SJSA1 (cell line): Measurements from ENCODE around the gene KRTAP24-1. TPM values are rescaled to one million over a fixed set of nuclear protein-coding genes. Genes with fewer than 3 reads are reported as not detected.

Source experiments
- DNase-seq, 2 experiments: peaks; one replicate each; pipeline ENCODE4 v3.0.0-alpha.2; 2015 to 2020; ENCODE audit warnings: low spot score in 2 of 2, low read depth in 1 of 2
- H3K27ac ChIP-seq: fragments of 250-450 bp; sonication (Bioruptor Pico); 2 replicates; pipeline ENCODE4 v1.5.1; 2020; ENCODE audit warnings: mild to moderate bottlenecking, moderate library complexity
- H3K27me3 ChIP-seq: fragments of 250-450 bp; sonication (Bioruptor Pico); replicated peaks from 2 replicates; pipeline ENCODE4 v1.5.1; 2020; ENCODE audit warnings: mild to moderate bottlenecking, moderate library complexity
- H3K36me3 ChIP-seq: fragments of 250-450 bp; sonication (Bioruptor Pico); 2 replicates; pipeline ENCODE4 v1.5.1; 2020; ENCODE audit warnings: mild to moderate bottlenecking
- H3K4me1 ChIP-seq: fragments of 250-450 bp; sonication (Bioruptor Pico); replicated peaks from 2 replicates; pipeline ENCODE4 v1.6.1; 2021; ENCODE audit warnings: mild to moderate bottlenecking
- H3K4me3 ChIP-seq: fragments of 250-450 bp; sonication (Bioruptor Pico); 2 replicates; pipeline ENCODE4 v1.5.1; 2020; ENCODE audit warnings: mild to moderate bottlenecking
- H3K9me3 ChIP-seq: fragments of 250-450 bp; sonication (Bioruptor Pico); replicated peaks from 2 replicates; pipeline ENCODE4 v1.5.1; 2020; ENCODE audit warnings: mild to moderate bottlenecking
- total RNA-seq: library from RNA; depleted of rRNA; stranded (reverse); fragments of >200 nt; shearing (Covaris generic); gene quantifications from 2 replicates; pipeline ENCODE4 v1.2.3, GENCODE V29; 2014

KRTAP24-1 gene
- total RNA-seq, 1 experiment from 2014 or later = not detected

GRCh38 chr21:30255679-30256078 lies 27.1 kb downstream of the KRTAP24-1 start:
- no peaks in the 10 kb centered on the region for H3K9me3 ChIP-seq

DNA sequence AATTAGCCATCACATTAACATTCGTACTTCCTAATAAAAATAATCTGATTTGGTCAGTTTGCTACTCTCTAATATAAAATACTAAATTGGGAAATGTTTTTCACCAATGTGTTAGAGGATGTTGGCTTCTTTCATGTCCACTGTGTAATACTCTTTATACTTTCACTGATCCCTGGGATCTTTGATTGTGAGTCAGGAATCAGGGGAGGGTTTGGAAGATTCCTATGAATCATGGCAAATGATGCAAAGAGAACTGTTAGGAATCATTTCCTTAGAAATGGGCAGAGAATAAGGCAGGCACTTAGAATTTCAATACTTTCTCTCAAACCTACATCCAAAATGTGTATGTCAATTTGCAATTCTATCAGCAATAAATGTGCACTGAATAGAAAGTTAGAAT lies 31.0 kb downstream of the KRTAP24-1 start:
- no peaks in the 10 kb centered on the region for H3K4me1 ChIP-seq
- DNase-seq = no peak
- no peaks in the 10 kb centered on the region for H3K36me3 ChIP-seq
- H3K9me3 ChIP-seq = no peaks in the 10 kb centered on the region
- H3K27ac ChIP-seq = no peak overlapping the region
- H3K27me3 ChIP-seq = no peaks in the 10 kb centered on the region
- H3K4me3 ChIP-seq = no peak overlapping the region

More at GRCh38 chr21:30255679-30256078, 27.1 kb downstream of the KRTAP24-1 start:
- DNase-seq = no peak
- Histone ChIP-seq H3K27me3 (no peaks in the 10 kb centered on the region), H3K27ac (no peak overlapping the region), H3K4me1 (no peaks in the 10 kb centered on the region), H3K36me3 (no peaks in the 10 kb centered on the region), H3K4me3 (no peak overlapping the region)

DNA sequence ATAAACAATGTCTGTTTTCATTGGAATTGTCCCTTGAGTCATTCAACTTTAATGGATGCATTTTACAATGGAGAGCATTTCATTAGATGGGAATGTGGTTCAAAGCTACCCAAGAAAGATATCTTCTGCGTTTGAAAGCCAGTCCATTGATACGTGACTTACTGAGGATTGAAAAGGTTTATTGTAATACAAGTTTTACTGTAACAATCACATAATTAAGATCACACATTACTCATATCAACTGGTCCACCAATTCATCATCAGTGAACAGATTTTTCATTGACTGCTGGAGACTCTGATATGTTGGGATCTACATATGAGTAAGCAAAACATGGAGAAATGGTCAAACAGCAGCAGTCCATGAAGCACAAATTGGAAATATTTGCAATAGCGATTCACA lies 32.8 kb downstream of the KRTAP24-1 start:
- Histone ChIP-seq H3K27me3 (no peaks in the 10 kb centered on the region), H3K4me3 (no peak overlapping the region), H3K4me1 (no peaks in the 10 kb centered on the region), H3K36me3 (no peaks in the 10 kb centered on the region), H3K9me3 (no peaks in the 10 kb centered on the region), H3K27ac (no peak overlapping the region)
- DNase-seq = no peak

GRCh38 chr21:30248844-30249243 lies 33.9 kb downstream of the KRTAP24-1 start:
- DNase-seq = no peak
- Histone ChIP-seq H3K27me3 (no peaks in the 10 kb centered on the region), H3K27ac (no peak overlapping the region), H3K4me3 (no peak overlapping the region), H3K4me1 (no peaks in the 10 kb centered on the region), H3K36me3 (no peaks in the 10 kb centered on the region), H3K9me3 (no peaks in the 10 kb centered on the region)

DNA sequence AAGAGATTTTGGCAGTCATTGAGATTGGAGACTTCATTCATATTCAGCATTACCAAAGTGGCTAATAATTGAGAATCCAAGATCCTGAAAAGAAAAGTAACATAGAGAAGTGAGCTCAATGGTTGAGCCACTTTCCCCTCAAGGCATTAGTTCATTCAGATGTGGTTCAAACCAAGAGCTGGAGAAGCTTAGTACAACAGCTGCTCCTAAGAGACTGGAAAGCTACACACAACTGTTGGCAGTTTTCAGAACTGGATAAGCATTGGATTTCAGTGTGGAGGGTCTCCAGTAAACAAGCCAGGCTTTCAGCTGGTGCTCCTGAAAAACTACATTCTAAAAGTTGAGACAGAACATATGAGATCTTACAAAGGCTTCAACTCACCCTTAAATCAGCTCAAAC lies 37.7 kb downstream of the KRTAP24-1 start:
- no peaks in the 10 kb centered on the region for H3K9me3 ChIP-seq

DNA sequence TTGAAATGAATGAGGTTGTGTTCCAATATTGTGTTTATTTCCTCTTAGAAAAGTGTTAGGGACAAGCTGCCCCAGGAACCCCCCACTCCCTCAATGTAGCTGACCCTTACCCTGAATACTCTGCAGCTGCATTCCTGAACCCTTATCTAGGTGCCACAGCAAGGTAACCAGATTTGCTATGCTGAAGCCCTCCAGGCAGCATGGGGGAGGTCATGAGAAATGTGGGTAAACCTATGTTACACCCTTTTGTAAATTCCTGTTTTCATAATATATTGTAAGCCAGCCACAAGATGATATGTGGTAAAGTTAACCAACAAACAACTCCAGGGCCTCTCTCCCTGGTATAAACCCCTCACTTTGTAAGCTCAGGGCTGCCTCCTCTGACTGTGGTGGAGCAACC lies 39.1 kb downstream of the KRTAP24-1 start:
- DNase-seq = no peak
- no peaks in the 10 kb centered on the region for H3K27me3 ChIP-seq
- no peak overlapping the region for H3K27ac ChIP-seq
- no peak overlapping the region for H3K4me3 ChIP-seq
- no peaks in the 10 kb centered on the region for H3K4me1 ChIP-seq
- H3K9me3 ChIP-seq = no peaks in the 10 kb centered on the region
- H3K36me3 ChIP-seq = no peaks in the 10 kb centered on the region

More for the DNA sequence above, 37.7 kb downstream of the KRTAP24-1 start:
- DNase-seq = no peak
- no peaks in the 10 kb centered on the region for H3K27me3 ChIP-seq
- no peak overlapping the region for H3K27ac ChIP-seq
- no peak overlapping the region for H3K4me3 ChIP-seq
- no peaks in the 10 kb centered on the region for H3K36me3 ChIP-seq
- no peaks in the 10 kb centered on the region for H3K4me1 ChIP-seq

GRCh38 chr21:30240661-30241060 lies 42.1 kb downstream of the KRTAP24-1 start:
- Histone ChIP-seq H3K27ac (no peak overlapping the region), H3K27me3 (no peaks in the 10 kb centered on the region), H3K4me3 (no peak overlapping the region), H3K9me3 (no peaks in the 10 kb centered on the region), H3K36me3 (no peaks in the 10 kb centered on the region), H3K4me1 (no peaks in the 10 kb centered on the region)
- no peak for DNase-seq

DNA sequence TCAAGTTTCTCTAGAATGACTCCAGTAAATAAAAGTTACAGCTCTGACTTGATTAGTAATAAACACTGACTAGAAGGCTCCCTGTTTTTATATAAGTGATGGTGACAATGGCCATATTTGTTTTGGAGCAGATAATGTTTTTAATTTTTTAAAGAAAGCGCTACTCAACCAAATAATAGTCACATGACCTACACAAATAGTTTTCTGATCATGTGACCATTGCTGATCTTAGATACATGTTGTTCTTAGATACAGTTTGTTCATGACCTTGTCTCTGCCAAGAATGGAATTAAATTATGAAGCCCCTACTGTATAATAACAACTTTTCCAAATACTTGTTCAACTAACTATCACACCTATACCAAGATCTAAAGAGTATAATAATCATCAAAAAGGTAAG lies 44.6 kb downstream of the KRTAP24-1 start:
- Histone ChIP-seq H3K27me3 (no peaks in the 10 kb centered on the region), H3K9me3 (no peaks in the 10 kb centered on the region), H3K27ac (no peak overlapping the region), H3K4me3 (no peak overlapping the region), H3K4me1 (no peaks in the 10 kb centered on the region), H3K36me3 (no peaks in the 10 kb centered on the region)
- DNase-seq = no peak

DNA sequence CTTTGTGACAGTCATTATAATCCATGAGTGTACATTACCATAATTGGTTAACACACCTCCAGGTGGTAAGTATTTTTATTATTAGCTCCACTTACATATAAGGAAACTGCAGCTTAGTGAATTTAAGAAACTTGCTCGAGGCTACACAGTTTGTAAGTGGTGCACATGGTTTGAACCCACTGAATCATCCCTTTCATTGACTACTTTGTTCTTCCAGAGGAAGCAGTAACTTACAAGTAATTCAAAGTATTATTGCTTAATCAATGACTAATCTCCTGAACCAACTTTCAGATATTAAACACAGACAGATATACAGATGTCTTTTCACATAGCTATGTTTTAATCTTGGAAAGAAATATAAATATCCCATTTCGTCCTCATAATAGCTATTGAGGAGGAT lies 48.1 kb downstream of the KRTAP24-1 start:
- no peak for DNase-seq
- H3K4me1 ChIP-seq = no peaks in the 10 kb centered on the region
- H3K9me3 ChIP-seq = no peaks in the 10 kb centered on the region
- H3K27ac ChIP-seq = no peak overlapping the region
- H3K36me3 ChIP-seq = no peaks in the 10 kb centered on the region
- H3K27me3 ChIP-seq = no peaks in the 10 kb centered on the region
- no peak overlapping the region for H3K4me3 ChIP-seq

DNA sequence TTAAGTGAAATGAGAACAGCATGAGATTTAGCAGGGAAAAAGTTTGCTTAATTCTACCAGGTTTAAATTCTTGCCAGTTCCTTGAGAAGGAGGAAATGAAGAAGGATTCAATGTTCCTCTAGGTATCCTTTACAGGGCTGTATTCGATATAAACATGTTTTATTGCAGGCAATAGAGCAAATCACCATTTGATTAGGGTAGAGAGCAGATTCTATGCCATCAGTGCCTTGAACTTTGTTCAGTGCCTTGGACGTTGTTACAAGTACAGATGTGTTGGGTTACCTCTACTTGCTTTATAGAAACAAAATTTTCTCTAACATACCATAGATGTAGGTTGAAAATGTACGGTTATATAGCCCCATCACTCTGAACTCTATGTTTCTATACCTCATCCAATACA lies 48.7 kb downstream of the KRTAP24-1 start:
- Histone ChIP-seq H3K9me3 (no peaks in the 10 kb centered on the region), H3K4me1 (no peaks in the 10 kb centered on the region), H3K36me3 (no peaks in the 10 kb centered on the region), H3K27me3 (no peaks in the 10 kb centered on the region), H3K4me3 (no peak overlapping the region), H3K27ac (no peak overlapping the region)
- DNase-seq = no peak

- DNase-seq = no peak
- H3K4me3 ChIP-seq = no peak overlapping the region
- H3K27ac ChIP-seq = no peak overlapping the region
- H3K4me1 ChIP-seq = no peaks in the 10 kb centered on the region
- H3K36me3 ChIP-seq = no peaks in the 10 kb centered on the region
- no peaks in the 10 kb centered on the region for H3K27me3 ChIP-seq
- no peaks in the 10 kb centered on the region for H3K9me3 ChIP-seq
Measured at GRCh38 chr21:30233228-30234020, 49.3 kb downstream of the KRTAP24-1 start.

DNA sequence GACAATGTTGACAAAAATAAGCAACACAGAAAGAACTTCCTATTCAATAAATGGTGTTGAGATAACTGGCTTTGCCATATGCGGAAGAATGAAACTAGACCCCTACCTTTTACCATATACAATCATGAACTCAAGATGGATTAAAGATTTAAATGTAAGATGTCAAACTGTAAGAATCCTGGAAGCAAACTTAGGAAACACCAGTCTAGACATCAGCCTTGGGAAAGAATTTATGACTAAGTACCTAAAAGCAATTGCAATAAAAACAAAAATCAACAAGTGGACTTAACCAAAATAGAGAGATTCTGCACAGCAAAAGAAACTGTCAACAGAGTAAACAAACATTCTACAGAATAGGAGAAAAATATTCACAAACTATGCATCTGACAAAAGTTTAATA lies 50.7 kb downstream of the KRTAP24-1 start:
- DNase-seq = no peak
- no peaks in the 10 kb centered on the region for H3K27me3 ChIP-seq

More for the DNA sequence above, 50.7 kb downstream of the KRTAP24-1 start:
- Histone ChIP-seq H3K4me1 (no peaks in the 10 kb centered on the region), H3K9me3 (no peaks in the 10 kb centered on the region), H3K4me3 (no peak overlapping the region), H3K27ac (no peak overlapping the region), H3K36me3 (no peaks in the 10 kb centered on the region)
